ENCODE measurements around the gene LURAP1L.

GRCh38 chr9:12764150-12764549 lies 10.7 kb upstream of the LURAP1L start:
- TF ChIP-seq CTCF (IDR thresholded peaks at IDR 0.05) (no peak), POLR2A (IDR thresholded peaks at IDR 0.05) (no peak)
